VCaP (cell line): Measurements from ENCODE around the gene MELTF.

ENCODE experiments used
- H3K27ac ChIP-seq: fragments of 450-650 bp; 2 replicates; pipeline ENCODE4 v1.5.1; 2017
- TF ChIP-seq, protein P1 (sequence below): fragments of 450-650 bp; conservative IDR thresholded peaks from 2 replicates; pipeline ENCODE4 v1.5.1; 2017; ENCODE audit warnings: mild to moderate bottlenecking, moderate library complexity

Gene MELTF

DNA sequence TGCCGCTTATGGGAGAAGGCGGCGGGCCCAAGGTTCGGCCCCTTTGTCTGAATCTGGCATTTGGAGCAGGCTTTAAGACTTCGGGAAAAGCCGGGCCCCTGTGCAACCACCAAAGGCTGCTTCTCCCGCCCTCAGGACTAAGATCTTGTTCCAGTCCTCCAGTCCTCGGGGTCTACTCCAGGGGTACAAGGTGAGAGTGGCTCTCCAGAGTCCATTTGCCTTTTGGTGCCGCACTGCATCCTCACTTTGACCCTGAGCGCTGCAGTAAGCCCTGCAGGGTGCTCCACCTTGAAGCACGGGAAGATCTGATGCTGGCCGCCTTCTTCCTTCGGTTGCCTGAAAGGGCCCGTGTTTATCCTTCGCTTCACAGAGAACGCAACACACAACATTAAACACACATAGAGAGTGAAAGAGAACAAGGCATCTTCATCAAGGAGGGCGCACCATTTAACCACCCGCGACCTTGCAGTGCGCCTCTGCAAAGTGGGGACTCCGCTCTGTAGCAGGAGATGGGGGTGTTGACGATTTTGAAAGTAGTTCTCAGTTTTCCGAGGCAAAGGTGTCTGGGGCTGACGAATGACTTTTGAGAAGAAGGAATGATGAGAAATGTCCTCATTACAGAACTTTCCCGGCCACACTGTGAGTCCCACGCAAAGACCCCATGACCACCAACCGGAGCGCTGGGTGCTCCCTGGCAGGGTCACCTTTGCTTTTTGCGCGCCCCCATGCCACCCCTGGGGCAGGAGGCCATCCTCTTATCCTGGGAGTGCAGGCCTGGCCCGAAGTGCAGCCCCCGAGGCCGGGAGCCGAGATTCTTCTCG lies 62.0 kb downstream of the MELTF start:
- peak overlapping the region; percentile 68; the same call in 1 of the 2 replicates for H3K27ac ChIP-seq
- TF ChIP-seq, protein P1, sequence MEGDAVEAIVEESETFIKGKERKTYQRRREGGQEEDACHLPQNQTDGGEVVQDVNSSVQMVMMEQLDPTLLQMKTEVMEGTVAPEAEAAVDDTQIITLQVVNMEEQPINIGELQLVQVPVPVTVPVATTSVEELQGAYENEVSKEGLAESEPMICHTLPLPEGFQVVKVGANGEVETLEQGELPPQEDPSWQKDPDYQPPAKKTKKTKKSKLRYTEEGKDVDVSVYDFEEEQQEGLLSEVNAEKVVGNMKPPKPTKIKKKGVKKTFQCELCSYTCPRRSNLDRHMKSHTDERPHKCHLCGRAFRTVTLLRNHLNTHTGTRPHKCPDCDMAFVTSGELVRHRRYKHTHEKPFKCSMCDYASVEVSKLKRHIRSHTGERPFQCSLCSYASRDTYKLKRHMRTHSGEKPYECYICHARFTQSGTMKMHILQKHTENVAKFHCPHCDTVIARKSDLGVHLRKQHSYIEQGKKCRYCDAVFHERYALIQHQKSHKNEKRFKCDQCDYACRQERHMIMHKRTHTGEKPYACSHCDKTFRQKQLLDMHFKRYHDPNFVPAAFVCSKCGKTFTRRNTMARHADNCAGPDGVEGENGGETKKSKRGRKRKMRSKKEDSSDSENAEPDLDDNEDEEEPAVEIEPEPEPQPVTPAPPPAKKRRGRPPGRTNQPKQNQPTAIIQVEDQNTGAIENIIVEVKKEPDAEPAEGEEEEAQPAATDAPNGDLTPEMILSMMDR, result no peak

DNA sequence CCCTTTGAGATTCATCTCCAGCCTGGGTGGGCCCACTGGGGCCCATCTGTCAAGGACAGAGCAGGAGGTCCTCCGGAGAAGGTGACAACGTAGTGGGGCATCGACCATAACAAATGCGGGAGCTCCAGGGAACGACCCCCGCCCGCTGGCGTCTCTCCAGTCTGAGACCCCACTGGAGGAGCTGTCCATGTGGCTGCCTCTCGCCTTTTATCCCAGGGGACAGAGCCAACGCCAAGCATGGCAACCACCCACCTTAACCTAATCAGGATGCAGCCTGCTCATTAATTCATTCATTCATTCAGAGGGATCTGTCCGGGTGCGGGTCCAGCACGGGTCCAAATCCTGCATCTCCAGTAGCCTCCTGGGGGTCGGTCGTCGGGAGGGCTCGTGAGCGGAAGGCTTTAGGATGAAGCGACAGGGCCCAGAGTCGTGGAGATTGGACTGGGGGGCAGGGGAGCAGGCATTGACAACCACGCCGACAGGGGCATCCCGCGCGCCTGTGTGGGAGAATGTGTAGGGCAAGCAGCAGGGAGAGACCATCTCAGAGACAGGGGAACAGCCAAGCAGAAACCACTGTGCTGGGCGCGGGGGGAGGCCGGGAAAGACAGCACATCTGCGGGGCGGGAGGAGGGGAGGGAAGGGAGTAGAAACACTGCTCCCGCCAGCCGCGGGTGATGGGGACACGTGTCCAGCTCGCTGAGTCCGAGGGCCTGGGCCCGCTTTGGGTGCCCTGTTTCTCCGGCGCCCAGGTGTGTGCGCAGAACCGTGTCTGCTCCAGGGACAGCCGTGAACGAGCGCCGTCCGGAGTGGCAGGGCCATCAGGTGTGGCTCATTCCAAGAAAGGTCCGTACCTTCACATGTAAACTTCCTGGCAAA lies 62.9 kb downstream of the MELTF start:
- TF ChIP-seq, protein P1, result no peak
- H3K27ac ChIP-seq, result no peak overlapping the region

DNA sequence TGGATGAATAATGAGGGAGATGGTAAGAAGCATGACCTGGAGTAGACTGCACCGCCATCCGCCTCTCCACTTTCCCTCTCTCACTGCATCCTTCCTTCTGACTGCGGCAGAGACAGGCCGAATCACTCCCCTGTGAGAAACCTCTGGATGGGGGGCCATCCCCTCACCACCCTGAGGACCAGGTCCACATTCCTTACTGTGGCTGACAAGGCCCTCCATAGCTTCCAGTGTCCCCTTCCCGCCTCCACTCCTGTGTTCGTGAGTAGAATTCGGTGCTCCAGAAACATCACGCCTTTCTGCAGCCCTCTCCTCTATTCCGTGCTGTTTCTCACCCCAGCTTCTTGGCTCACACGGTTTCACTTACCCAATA lies 63.8 kb downstream of the MELTF start:
- TF ChIP-seq, protein P1, result no peak
- no peak overlapping the region for H3K27ac ChIP-seq

DNA sequence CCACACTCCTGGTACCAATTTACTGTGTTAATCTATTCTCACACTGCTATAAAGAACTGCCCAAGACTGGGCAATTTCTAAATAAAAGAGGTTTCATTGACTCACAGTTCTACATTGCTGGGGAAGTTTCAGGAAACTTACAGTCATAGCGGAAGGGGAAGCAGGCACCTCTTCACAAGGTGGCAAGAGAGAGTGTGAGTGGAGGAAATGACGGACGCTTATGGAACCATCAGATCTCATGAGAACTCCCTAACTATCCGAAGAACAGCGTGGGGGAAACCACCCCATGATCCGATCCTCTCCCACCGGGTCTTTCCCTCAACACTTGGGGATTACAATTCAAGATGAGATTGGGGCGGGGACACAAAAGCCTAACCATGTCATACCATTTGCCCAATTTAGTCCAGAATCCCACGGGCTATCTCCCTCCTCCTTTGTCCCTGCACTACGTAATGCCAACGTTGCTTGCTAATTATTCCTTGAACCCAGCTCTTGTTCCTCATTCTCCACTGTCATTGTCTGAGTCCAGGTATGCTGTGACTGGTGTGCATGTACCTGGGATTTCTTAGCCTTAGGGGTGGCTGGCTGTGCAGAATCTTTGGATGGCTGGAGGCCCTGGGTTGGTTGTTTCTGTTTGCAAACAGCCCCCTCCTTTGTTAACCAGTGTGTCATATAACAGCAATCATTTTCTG lies 64.4 kb downstream of the MELTF start:
- H3K27ac ChIP-seq, result no peak overlapping the region
- TF ChIP-seq, protein P1, result no peak

DNA sequence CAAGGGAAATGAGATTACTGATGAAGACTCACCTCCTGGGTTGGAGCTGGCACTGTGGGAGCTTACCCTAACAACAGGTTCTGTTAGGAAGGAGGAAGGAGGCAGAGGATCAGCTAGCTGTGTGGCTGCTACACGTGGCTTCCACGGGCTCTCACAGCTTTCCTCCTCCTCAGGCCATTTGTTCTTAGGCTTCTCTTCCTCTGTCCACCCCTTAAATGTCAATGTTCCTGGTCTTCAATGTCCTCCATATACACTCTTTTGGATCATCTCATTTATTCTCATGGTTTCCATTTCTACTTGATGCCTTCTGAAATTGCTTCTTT lies 66.0 kb downstream of the MELTF start:
- no peak overlapping the region for H3K27ac ChIP-seq
- TF ChIP-seq, protein P1, result no peak

DNA sequence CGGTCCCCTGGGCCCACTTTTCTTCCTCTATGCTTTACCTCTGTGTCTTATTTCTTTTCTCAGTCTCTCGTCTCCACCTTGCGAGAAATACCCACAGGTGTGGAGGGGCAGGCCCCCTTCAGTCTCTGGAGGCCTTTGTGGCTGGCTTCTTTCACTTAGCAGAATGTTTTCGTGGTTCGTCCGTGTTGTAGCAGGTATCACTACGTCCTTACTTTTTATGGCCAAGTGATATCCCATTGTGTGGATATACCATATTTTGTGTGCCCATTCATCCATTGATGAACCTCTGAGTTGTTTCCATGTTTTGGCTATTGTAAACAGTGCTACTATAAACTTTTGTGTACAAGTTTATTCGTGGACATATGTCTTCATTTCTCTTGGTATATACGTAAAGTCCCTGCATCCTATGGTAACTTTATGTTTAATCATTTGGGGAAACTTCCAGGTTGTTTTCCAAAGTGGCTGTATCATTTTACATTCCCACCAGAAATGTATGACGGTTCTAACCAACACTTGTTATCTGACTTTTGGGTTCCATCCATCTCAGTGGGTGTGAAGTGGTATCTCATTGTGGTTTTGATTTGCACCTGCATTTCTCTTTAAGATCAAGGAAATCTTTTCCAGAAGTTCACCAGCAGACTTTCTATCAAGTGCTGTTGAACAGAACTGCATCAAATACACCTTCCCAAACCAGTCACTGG lies 66.5 kb downstream of the MELTF start:
- TF ChIP-seq, protein P1, result no peak
- H3K27ac ChIP-seq, result no peak overlapping the region
